Stimulated activated CD8-positive, alpha-beta memory T cell treated with anti-CD3 and anti-CD28 coated beads, Interleukin-4, amount 100 ng/mL, for 48 hours (primary cell): ENCODE data around the gene LTF.
"Not testable (repeated sequence)": the region's sequence is repeated elsewhere in the genome, so short reads cannot be mapped to it uniquely, and the experiment has no call there.

Source experiments
- DNase-seq: peaks from one replicate; pipeline ENCODE4 v3.0.0-alpha.2; 2020

The LTF gene

GRCh38 chr3:46409739-46410489 is 54.8 kb downstream of the LTF start:
- DNase-seq = no peak

DNA sequence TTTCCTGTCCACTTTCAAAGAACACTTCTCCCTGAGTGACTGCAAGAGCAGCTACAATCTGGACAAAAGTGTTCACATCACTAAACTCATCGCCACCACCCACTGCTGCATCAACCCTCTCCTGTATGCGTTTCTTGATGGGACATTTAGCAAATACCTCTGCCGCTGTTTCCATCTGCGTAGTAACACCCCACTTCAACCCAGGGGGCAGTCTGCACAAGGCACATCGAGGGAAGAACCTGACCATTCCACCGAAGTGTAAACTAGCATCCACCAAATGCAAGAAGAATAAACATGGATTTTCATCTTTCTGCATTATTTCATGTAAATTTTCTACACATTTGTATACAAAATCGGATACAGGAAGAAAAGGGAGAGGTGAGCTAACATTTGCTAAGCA is 55.9 kb downstream of the LTF start:
- no peak for DNase-seq

- no peak for DNase-seq
Measured at GRCh38 chr3:46407970-46408369, 56.7 kb downstream of the LTF start.

DNA sequence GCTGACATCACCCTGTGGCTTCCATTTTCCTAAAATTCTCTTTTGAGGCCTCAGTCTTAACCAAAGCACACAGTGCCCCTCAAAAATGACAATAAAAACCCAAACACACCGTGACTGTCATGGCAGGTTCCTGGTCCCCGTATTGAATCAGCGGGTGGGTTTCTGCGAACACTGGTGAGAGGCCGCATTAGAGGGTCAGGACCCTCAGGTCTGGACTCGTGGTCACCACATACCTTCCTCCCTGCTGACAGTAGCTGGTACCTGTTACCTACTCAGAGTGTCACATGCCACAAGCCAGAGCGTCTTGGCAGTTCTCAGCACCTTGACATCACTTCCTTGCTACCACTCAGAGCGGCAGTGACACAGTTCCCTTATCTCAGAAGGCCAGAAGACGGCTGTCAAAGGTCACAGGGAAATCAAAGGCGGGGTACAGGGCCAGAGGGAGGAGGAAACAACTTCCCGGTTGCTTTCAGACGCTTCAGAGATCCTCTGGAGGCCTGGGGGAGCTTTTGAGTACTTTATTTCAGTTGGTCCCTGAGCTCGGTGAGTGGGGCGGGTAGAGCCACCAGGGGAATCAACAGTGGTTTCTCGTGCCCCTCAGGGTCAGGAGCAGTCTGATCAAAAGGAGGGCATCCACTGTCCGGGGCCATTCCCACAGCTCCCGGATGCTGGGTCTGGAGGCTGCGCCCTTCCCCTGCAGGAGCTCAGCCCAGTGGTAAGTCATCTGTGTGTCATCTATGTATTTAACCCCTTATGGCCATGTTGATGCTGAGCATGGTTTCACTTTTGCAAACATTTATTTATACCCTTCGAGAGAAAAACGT is 57.7 kb downstream of the LTF start, which contains the start of the genes CCR5AS and CCRL2:
Gene CCR5AS, minus strand, starts transcription at position 279 of the 824 bp plus-strand sequence.
Gene CCRL2, plus strand, starts transcription at position 472 of the 824 bp plus-strand sequence. CDS start 821 bp downstream, outside the sequence.
- peak; percentile 54 for DNase-seq

DNA sequence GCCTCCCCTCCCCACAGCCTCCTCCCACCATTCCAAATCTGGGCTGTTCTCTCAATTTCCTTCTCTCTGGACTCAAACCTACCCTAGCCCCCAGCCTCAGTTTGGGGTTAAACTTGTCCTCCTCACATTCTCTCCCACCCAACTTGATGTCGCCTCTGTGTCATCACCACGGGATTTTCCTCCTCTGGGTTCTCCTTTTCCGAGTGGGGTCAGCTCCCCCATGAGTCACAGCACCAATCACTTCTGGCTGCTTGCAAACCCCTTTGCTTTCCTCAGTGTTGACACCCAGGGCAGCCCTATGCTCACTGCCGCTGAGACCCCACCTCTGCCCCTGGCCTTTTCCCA is 58.3 kb downstream of the LTF start:
- DNase-seq = no peak

- DNase-seq = no peak
Measured at GRCh38 chr3:46405301-46406019, 59.2 kb downstream of the LTF start.

- not testable (repeated sequence) for DNase-seq
Measured at GRCh38 chr3:46402902-46403301, 61.8 kb downstream of the LTF start.

DNA sequence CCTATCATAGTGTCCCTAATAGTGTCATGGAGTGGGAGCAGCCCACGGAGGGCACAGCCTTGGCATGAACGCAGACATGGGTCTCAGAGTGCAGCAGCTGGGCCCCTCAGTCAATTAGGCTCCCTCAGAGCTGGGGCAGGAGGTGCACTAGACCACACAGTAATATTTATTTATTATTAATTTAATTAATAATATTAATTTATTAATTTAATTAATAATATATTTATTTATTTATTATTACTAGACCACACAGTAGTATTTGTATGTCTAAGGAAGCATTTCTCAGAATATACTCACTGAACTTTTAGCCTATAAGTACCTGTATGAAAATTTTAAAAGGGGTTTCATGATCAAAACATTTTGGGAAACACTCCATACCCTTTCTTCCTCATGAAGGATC is 63.1 kb downstream of the LTF start:
- no peak for DNase-seq

DNA sequence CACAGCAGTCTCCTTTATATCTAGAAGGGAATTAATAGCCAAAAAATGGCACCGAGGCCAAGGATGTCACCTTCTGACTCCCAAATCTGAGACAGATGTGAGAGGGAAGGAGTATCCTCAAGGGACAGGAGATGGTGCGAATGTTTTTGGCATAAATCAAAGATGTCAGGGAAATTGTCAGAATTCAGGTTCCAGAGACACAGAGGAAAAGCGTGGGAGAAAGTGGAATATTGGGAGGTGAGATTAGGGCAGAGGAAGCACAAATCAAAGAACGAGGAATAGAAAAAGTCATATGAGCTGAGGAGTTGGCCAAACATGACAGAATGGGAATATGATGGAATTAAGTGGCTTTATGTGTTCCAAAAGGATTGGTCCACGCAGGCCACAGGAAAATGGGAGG is 63.9 kb downstream of the LTF start:
- no peak for DNase-seq

DNA sequence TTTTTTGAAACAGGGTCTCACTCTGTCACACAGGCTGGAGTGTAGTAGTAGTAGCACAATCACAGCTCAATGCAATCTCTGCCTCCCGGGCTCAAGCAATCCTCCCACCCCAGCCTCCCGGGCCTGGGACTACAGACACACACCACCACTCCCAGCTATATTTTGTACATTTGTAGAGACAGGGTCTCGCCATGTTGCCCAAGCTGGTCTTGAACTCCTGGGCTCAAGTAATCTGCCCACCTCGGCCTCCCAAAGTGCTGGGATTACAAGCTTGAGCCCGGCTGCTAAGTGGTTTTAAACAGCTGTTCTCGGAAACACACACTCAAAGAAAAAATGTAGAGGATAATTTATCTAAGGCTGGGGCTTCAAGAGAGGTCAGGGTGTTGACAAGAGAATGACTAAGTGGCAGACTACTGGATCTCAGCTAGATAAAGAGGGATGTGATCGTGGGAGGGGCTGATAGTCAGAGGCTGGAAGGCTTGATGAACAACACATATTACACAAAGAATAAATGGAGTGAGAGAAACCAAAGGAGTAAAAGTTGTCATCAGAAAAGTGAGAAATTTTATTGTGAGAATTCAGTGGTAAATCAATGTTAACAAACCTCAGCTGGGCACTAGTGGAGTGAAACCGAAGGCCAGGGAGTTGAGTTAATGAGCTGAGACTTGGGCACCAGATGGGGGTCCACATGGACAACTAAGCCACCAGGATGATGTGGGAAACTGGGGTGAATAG is 64.5 kb downstream of the LTF start:
- no peak for DNase-seq

DNA sequence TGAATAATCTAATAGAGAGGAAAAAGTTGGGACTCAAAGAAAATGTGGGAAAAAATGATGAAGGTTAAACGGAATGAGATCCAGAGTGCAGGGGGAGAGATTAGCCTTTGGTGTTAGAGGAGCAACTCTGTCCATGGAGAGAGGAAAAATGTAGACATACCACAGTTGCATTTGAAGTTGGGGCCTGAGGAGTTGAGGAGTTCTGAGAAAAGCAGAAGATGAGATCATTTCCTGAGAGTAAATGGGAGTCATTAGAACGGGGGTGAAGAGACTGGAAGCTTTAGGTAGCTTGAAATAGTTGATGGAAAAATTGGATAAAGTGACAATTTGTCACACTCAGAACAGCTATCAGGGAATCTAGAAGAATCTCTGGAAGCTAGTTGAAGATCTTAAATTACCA is 65.1 kb downstream of the LTF start:
- no peak for DNase-seq

DNA sequence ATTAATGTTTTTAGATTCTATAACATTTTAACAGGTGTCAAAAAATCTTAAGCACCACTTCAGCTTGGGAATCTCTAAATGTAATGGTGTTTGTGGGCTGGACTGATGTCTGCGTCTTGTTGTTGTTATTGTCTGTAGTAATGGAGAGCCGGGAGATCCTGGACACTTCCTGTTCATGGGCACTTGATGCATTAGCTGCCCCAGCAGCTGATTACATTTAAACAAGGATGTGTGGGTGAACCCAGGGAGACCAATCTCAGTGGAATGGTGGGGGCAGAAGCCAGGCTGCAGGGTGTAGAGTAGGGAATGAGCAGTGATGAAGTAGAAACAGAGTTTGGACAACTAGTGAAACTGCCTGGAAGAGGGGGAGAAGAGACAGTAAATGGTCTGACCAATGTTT is 65.6 kb downstream of the LTF start:
- no peak for DNase-seq

DNA sequence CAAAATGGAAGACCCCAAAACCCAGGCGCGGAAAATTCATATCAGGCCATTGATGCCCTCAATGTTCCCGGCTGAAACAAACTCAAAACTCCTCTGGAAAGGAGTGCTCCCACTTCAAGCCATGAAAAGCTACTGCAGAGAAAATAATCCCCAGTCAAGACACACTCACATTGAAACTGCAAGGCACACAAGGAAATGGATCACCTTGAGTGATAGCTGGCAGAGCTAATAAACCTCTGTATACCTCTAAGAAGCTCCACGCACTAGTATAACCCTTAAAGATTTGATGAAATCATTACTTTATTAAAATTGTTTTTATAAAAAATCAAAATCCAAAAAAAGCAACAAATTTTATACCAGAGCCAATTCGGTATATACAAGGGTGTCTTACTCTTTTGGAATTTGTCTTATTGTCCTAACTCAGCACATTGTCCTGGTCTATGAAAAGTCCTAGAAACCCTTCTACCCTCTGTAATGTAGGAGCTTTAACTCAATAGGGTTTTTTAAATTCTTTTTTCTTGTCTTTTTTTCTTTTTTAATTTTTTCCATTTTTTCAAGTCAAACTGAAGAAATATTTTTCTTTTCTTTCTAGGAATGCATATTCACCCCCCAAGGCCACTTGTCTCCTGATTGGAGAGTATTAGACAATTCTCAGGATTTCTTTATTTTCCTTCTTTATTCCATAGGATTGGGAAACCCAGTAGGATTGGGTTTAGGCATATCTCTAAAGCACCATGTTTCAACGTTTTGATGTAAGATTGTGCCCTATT is 66.3 kb downstream of the LTF start:
- no peak for DNase-seq

DNA sequence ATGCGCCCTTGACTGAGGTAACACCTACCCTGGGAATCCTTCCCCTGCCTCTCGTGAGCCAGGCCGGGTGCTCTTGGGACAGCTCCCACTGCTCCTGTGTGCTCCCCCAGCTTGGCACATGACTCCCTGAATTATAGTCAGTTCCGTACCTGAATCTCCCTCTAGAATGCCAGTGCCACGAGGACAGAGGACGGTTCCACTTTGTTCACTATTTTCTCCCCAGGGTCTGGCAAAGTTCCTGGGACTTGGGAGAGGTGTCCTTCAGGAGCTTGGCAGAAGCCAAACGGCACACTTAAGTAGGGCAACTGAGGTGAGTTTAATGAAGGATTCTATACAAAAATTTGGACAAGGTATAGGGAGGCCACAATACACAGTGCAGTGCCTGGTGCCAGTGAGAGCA is 67.6 kb downstream of the LTF start:
- DNase-seq = no peak

DNA sequence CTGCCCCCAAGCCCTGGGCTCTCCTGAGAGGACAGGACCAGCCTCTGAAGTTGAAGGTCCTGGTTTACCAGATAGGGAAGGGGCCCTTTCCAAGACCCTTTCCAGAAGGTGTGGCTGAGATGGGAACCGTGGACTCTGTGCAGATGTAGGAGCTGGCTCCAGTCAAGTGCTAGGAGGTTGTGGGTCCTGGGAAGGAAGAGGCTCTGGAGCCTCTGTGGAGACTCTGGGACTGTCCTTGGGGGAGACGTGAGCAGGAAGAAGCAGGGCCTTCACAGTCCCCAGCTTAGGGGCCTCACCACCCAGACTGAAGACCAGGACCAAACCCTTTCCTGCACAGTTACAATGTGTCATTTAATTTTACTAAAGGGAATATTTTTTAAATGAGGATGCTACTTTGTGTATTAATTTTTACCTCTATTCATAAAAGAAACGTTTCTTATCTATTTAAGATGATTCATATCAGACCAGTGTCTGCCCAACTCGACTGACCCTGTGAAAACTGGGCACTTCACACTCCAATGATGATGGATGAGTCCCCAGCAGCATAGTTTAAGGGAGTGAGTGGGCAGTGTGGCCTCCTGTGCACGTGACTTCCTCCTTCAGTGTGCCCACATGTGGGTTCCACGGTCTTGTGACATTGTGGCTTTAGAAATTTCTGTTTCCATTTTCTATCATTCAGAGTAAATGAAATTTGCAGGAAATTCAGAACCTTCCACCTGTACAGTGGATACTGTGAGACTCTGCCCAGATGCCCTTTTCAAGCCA is 68.8 kb downstream of the LTF start:
- no peak for DNase-seq

- DNase-seq = no peak
Measured at GRCh38 chr3:46395210-46395661, 69.5 kb downstream of the LTF start.

GRCh38 chr3:46393554-46394434 is 70.9 kb downstream of the LTF start:
- no peak for DNase-seq

DNA sequence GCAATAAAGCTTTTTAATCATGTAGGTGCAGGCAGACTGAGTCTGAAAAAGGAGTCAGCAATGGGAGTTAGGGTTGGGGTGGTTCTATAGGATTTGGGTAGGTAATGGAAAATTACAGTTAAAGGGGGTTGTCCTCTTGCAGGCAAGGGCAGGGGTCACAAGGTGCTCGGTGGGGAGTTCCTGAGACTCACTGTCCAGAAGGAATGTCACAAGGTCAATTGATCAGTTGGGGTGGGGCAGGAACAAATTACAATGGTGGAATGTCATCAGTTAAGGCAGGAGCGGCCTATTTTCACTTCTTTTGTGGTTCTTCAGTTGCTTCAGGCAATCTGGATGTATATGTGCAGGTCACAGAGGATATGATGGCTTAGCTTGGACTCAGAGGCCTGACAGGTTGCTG is 71.7 kb downstream of the LTF start:
- DNase-seq = no peak

GRCh38 chr3:46391526-46391925 is 73.2 kb downstream of the LTF start:
- DNase-seq = not testable (repeated sequence)

DNA sequence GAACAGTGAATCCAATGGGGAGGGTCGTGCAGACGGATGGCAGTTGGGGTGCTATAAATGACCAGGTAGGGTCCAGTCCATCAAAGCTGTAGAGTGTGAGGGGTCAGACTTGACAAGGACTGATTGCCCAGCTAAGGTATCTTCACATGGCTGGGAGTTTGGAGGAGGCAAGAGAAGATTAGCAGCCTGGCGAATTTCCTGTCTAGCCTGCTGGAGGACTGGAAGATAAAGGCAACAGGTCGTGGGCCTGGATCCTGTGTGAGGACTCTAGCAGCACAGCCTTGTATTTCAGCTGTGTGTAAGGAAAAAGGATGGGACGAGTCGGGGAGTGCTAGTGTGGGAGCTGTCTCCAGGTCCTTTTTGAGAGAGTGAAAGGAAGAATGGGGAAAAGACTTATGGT is 75.4 kb downstream of the LTF start:
- DNase-seq = no peak
